Stomach (tissue), 4 donors: ENCODE results near the gene STARD10.

Experiments
- EP300 ChIP-seq: sonication (generic); formaldehyde crosslinking; IDR thresholded peaks from one replicate; pipeline ENCODE4 v1.6.1; 2017; ENCODE audit warnings: antibody characterized with exemption
- POLR2A ChIP-seq, 4 donors: fragments of 450-650 bp; IDR thresholded peaks; one replicate each; pipeline ENCODE4 v1.6.1; 2016; ENCODE audit warnings: antibody characterized with exemption in 4 of 4, control low read depth in 2 of 4, mild to moderate bottlenecking in 1 of 4, moderate library complexity in 1 of 4
- POLR2AphosphoS5 ChIP-seq, 3 donors: sonication (generic); formaldehyde crosslinking; IDR thresholded peaks; one replicate each; pipeline ENCODE4 v1.6.1; 2016; ENCODE audit warnings: antibody characterized with exemption in 3 of 3
- TF ChIP-seq, protein P1 (sequence below), 7 experiments: fragments of 450-650 bp in 4 of 7; fragments of 200-600 bp in 3 of 7; sonication (generic) in 3 of 7; IDR thresholded peaks; one replicate each; pipeline ENCODE4 v1.5.1; 2016 to 2019; ENCODE audit warnings: antibody characterized with exemption in 7 of 7, control low read depth in 2 of 7, mild to moderate bottlenecking in 1 of 7

GRCh38 chr11:72746821-72747220 lies 47.0 kb downstream of the STARD10 start:
- TF ChIP-seq, protein P1, sequence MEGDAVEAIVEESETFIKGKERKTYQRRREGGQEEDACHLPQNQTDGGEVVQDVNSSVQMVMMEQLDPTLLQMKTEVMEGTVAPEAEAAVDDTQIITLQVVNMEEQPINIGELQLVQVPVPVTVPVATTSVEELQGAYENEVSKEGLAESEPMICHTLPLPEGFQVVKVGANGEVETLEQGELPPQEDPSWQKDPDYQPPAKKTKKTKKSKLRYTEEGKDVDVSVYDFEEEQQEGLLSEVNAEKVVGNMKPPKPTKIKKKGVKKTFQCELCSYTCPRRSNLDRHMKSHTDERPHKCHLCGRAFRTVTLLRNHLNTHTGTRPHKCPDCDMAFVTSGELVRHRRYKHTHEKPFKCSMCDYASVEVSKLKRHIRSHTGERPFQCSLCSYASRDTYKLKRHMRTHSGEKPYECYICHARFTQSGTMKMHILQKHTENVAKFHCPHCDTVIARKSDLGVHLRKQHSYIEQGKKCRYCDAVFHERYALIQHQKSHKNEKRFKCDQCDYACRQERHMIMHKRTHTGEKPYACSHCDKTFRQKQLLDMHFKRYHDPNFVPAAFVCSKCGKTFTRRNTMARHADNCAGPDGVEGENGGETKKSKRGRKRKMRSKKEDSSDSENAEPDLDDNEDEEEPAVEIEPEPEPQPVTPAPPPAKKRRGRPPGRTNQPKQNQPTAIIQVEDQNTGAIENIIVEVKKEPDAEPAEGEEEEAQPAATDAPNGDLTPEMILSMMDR (IDR thresholded peaks at IDR 0.05) = no peak
- TF ChIP-seq POLR2A (IDR thresholded peaks at IDR 0.05) (no peak), POLR2AphosphoS5 (IDR thresholded peaks at IDR 0.05) (no peak), EP300 (no peak)
